ENCODE data around the gene ZNF333. TPM values are rescaled to one million over a fixed set of nuclear protein-coding genes. Genes with fewer than 3 reads are reported as not detected.

ZNF333 gene
- polyA plus RNA-seq, 2 of the 4 experiments (the other 2 are of a cell fraction) = 3.5 to 5.7 TPM

- TF ChIP-seq ZC3H11A (IDR thresholded peaks at IDR 0.05) (no peak), CHD4 (IDR thresholded peaks at IDR 0.05; ENCODE audit: borderline replicate concordance) (no peak), PBX3 (IDR thresholded peaks at IDR 0.05) (no peak), HOXA7 (CRISPR knock-in tag; IDR thresholded peaks at IDR 0.05) (no peak), FOXS1 (CRISPR knock-in tag; IDR thresholded peaks at IDR 0.05) (no peak), RAD21 (conservative IDR thresholded peaks at IDR 0.05 in 1 of 2, IDR thresholded peaks at IDR 0.05 in 1 of 2) (no peak), CTCF (IDR thresholded peaks at IDR 0.05) (no peak), CBX2 (IDR thresholded peaks at IDR 0.05; ENCODE audit: borderline replicate concordance, low read depth) (no peak), HOXB13 (CRISPR knock-in tag; IDR thresholded peaks at IDR 0.05; ENCODE audit: low read depth) (no peak), SMC3 (IDR thresholded peaks at IDR 0.05) (no peak), TFCP2L1 (CRISPR knock-in tag; IDR thresholded peaks at IDR 0.05) (no peak), MAFK (IDR thresholded peaks at IDR 0.05; ENCODE audit: partially characterized antibody) (no peak)
- DNase-seq (ENCODE audit: low read depth in 1 of 2, low spot score in 1 of 2) (no peak), FAIRE-seq (no peak), ATAC-seq (no peak)
- H3K27ac ChIP-seq = no peak overlapping the region
- no peak overlapping the region for H3K4me2 ChIP-seq
- ChIA-PET POLR2A (interaction anchor here (0.6 kb wide), 1 partner anchor 32 kb away, joined by 3 read pairs; no protein-coding TSS in a partner anchor), CTCF (no interaction called here)
- 15% methylated on average over 2 of the region's 2 CpGs for WGBS (ENCODE audit: missing lambda C conversion rate)
- no peaks in the 10 kb centered on the region for H3K4me1 ChIP-seq
- H3K9me3 ChIP-seq = peaks cover 48% of the 10 kb centered on the region
- no peak overlapping the region for H3K4me3 ChIP-seq
These were observed 32.3 kb downstream of the ZNF333 start for GRCh38 chr19:14722127-14722526.

- Histone ChIP-seq H3K9me3 (peaks cover 42% of the 10 kb centered on the region), H3K4me1 (no peaks in the 10 kb centered on the region), H3K4me2 (no peak overlapping the region), H3K4me3 (no peak overlapping the region), H3K27ac (no peak overlapping the region)
- TF ChIP-seq RAD21 (conservative IDR thresholded peaks at IDR 0.05 in 1 of 2, IDR thresholded peaks at IDR 0.05 in 1 of 2) (no peak), SREBF2 (IDR thresholded peaks at IDR 0.05) (no peak), HES2 (IDR thresholded peaks at IDR 0.05) (no peak), BHLHE40 (IDR thresholded peaks at IDR 0.05; ENCODE audit: low read depth, low read length) (no peak), JUN (IDR thresholded peaks at IDR 0.05) (no peak), ZNF302 (CRISPR knock-in tag; IDR thresholded peaks at IDR 0.05) (no peak), CBX2 (IDR thresholded peaks at IDR 0.05; ENCODE audit: borderline replicate concordance, low read depth) (no peak), ATOH8 (CRISPR knock-in tag; IDR thresholded peaks at IDR 0.05; ENCODE audit: low read depth) (no peak), MYC (IDR thresholded peaks at IDR 0.05; ENCODE audit: borderline replicate concordance, low read length) (no peak), POLR2AphosphoS2 (conservative IDR thresholded peaks at IDR 0.05; ENCODE audit: low read length) (no peak), MAZ (IDR thresholded peaks at IDR 0.05; ENCODE audit: borderline replicate concordance, low read depth, low read length) (no peak), EP300 (IDR thresholded peaks at IDR 0.05) (no peak), BCL3 (IDR thresholded peaks at IDR 0.05) (no peak), MAX (IDR thresholded peaks at IDR 0.05) (no peak), HMGXB4 (CRISPR knock-in tag; IDR thresholded peaks at IDR 0.05; ENCODE audit: borderline replicate concordance) (no peak)
- 14% methylated on average over 6 of the region's 7 CpGs for WGBS (ENCODE audit: missing lambda C conversion rate)
- DNase-seq (ENCODE audit: low read depth in 1 of 2, low spot score in 1 of 2) (no peak), FAIRE-seq (no peak), ATAC-seq (no peak)
- ChIA-PET POLR2A (no interaction called here), CTCF (interaction anchor here (0.5 kb wide), 1 partner anchor 33 kb away, joined by 3 read pairs; no protein-coding TSS in a partner anchor)
These were observed 38.7 kb downstream of the ZNF333 start for GRCh38 chr19:14728595-14728994.

Measured in A549 (cell line).